ENCODE measurements around the gene NFKBIB.
"Not testable (repeated sequence)": the region's sequence is repeated elsewhere in the genome, so short reads cannot be mapped to it uniquely, and the experiment has no call there.

Gene NFKBIB, protein sequence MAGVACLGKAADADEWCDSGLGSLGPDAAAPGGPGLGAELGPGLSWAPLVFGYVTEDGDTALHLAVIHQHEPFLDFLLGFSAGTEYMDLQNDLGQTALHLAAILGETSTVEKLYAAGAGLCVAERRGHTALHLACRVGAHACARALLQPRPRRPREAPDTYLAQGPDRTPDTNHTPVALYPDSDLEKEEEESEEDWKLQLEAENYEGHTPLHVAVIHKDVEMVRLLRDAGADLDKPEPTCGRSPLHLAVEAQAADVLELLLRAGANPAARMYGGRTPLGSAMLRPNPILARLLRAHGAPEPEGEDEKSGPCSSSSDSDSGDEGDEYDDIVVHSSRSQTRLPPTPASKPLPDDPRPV

GRCh38 chr19:38899447-38900201 is at the start of gene NFKBIB, which contains the start of gene SIRT2:
NFKBIB (plus strand) TSS chr19:38899969; CDS start chr19:38900033, 64 bp downstream.
SIRT2 (minus strand) TSS chr19:38899618; CDS start chr19:38899521, 97 bp downstream.
- peak; percentile 99 for DNase-seq

DNA sequence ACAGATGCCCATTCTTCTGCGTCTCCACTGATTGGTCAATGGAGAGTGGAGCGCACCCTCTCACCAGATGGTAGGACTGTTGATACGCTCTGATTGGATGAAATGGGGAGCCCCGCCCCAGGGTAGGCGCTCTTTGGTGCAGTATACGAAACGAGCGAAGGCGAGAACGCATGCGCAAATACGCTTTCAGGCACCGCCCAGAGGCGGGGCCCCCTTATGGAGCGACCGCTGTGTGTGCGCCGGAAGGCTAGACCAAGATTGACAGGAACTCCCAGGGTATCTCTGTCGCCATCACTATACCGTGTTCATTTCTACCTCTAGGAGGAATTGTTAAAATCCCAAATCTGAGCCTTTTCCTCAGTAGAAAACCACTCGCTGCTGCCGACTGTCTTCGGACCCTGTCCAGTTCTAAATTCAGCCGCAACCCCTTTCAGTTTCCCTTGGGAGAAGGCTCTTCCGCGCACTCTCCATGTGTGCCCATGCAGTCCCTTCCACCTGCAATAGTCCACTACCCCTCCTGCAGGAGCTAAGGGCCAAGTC is 49.3 kb upstream of the NFKBIB start:
- DNase-seq: no peak

- no peak for DNase-seq
These were observed 48.7 kb upstream of the NFKBIB start for GRCh38 chr19:38850976-38851621.

DNA sequence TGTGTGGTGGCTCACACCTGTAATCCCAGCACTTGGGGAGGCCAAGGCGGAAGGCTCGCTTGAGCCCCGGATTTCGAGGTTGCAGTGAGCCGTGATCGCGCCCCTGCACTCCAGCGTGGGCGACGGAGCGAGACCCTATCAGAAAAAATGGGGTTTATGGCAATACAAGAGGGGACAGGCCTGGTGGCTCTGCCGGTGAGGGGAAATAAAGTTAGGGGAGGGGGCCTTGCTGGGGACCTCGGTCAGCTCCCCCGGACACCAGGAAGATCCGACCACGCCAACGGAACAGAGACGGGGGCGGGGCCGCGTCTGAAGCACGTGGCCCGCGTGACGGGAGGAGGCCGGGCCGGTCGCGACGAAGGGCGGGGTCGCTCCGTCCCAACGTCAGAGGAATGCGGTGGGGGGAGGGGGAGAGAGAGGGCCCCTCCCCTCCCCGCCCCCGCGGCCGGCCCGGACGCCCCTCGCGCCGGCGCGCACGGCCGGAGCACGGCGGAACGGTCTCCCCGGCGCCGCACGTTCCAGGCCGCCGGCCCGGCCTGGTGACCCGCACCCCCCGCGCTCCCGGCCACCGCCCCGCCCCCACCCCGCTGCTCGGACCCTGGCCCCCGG is 48.0 kb upstream of the NFKBIB start:
- DNase-seq: peak; percentile 41

GRCh38 chr19:38852231-38853044 is 47.3 kb upstream of the NFKBIB start:
- no peak for DNase-seq

DNA sequence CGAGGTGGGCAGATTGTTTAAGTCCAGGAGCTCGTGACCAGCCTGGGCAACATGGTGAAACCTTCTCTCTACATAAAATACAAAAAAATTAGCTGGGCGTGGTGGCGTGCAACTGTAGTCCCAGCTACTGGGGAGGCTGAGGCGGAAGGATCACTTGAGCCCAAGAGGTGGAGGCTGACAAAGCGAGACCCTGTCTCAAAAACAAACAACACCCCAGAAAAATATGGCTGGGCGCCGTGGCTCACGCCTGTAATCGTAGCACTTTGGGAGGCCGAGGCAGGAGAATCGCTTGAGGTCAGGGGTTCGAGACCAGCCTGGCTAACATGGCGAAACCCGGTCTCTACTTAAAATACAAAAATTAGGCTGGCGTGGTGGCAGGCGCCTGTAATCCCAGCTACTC is 46.6 kb upstream of the NFKBIB start:
- no peak for DNase-seq

GRCh38 chr19:38854961-38855360 is 44.8 kb upstream of the NFKBIB start:
- not testable (repeated sequence) for DNase-seq

DNA sequence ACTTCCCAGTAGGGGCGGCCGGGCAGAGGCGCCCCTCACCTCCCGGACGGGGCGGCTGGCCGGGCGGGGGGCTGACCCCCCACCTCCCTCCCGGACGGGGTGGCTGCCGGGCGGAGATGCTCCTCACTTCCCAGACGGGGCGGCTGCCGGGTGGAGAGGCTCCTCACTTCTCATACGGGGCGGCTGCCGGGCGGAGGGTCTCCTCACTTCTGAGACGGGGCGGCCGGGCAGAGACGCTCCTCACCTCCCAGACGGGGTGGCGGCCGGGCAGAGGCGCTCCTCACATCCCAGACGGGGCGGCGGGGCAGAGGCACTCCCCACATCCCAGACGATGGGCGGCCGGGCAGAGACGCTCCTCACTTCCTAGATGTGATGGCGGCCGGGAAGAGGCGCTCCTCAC is 44.0 kb upstream of the NFKBIB start:
- DNase-seq: not testable (repeated sequence)

GRCh38 chr19:38856813-38857212 is 43.0 kb upstream of the NFKBIB start:
- no peak for DNase-seq

DNA sequence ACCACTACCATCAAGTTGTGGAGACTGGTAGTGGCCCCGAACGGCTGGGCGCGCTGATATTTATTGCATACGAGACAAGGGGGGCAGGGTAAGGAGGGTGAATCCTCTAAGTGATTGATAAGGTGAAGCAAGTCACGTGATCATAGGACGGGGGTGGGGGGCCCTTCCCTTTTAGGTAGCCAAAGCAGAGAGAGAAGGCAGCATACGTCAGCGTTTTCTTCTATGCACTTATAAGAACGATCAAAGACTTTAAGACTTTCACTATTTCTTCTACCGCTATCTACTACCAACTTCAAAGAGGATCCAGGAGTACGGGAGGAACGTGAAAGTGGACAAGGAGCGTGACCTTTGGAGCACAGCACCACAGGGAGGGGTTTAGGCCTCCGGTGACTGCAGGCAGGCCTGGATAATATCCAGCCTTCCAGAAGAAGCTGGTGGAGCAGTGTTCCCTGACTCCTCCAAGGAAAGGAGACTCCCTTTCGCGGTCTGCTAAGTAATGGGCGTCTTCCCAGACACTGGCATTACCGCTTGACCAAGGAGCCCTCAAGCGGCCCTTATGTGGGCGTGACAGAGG is 40.1 kb upstream of the NFKBIB start:
- DNase-seq: not testable (repeated sequence)

DNA sequence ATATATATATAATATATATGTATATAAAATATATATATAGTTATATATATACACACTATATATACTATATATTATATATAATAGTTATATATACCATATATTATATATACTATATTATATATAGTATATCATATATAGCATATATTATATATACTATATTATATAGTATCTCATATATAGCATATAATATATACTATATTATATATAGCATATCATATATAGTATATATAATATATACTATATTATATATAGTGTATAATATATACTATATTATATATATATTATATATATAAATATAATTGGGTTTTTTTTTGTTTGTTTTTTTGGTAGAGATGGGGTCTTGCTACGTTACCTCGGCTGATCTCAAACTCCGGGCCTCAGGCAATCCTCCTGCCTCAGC is 38.4 kb upstream of the NFKBIB start:
- no peak for DNase-seq

- DNase-seq: peak; percentile 91
These were observed 37.3 kb upstream of the NFKBIB start for GRCh38 chr19:38862321-38863059.

GRCh38 chr19:38867171-38867780 is 32.5 kb upstream of the NFKBIB start:
- DNase-seq: no peak

- no peak for DNase-seq
These were observed 31.2 kb upstream of the NFKBIB start for GRCh38 chr19:38868551-38868950.

DNA sequence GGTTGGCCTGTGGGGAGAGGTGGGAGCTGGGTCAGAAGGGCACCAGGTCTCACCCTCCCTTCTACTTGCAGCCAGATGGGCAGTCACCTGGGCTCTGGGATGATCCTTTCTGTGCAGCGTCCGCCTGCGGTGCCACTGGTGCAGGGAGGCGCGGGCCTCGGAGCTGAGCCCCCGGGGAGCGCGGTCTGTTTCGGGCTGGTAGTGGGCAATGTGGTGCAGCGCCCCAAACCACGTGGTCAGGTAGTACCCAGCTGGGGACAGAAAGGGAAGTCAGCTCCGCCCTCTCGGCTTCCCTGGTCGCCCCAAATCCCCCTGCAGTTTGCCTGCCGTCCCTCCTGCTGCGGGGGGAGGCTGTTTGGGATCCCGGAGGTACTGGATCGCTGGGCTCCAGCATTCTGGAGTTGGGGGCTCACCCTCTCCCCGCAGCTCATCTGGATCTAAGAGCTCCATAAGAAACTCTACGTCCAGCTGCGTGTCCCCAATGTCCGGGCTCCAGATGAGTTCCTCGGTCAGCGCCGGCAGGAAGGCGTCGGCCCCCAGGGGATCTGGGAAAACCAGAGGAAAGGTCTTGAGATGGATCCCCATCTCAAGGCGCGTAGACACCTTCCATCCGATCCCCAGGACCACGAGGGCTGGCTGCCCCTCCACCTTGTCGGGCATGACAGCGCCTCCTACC is 30.5 kb upstream of the NFKBIB start:
- no peak for DNase-seq

- no peak for DNase-seq
These were observed 29.7 kb upstream of the NFKBIB start for GRCh38 chr19:38869836-38870607.

- no peak for DNase-seq
These were observed 29.2 kb upstream of the NFKBIB start for GRCh38 chr19:38870612-38871011.

- not testable (repeated sequence) for DNase-seq
These were observed 26.4 kb upstream of the NFKBIB start for GRCh38 chr19:38873400-38873799.
